Inferior parietal cortex (tissue), 1 donor: Measurements from ENCODE around the gene LRRFIP1.
"Not testable (repeated sequence)": the region's sequence is repeated elsewhere in the genome, so short reads cannot be mapped to it uniquely, and the experiment has no call there.

Experiments
- DNase-seq: peaks from one replicate; pipeline ENCODE4 v3.0.0-alpha.2; 2016; ENCODE audit errors: extremely low spot score

LRRFIP1 gene

GRCh38 chr2:237688541-237688940 lies 61.2 kb downstream of the LRRFIP1 start:
- not testable (repeated sequence) for DNase-seq

- DNase-seq = no peak
Observed at GRCh38 chr2:237689336-237690131, 62.1 kb downstream of the LRRFIP1 start.

GRCh38 chr2:237691029-237691907 lies 63.9 kb downstream of the LRRFIP1 start:
- no peak for DNase-seq

- no peak for DNase-seq
Observed at GRCh38 chr2:237691908-237692600, 64.7 kb downstream of the LRRFIP1 start.

GRCh38 chr2:237692601-237693290 lies 65.4 kb downstream of the LRRFIP1 start:
- no peak for DNase-seq

- no peak for DNase-seq
Observed at GRCh38 chr2:237693291-237693994, 66.1 kb downstream of the LRRFIP1 start.

- DNase-seq = no peak
Observed at GRCh38 chr2:237694415-237695194, 67.2 kb downstream of the LRRFIP1 start.

- DNase-seq = no peak
Observed at GRCh38 chr2:237695201-237695780, 67.9 kb downstream of the LRRFIP1 start.

- DNase-seq = no peak
Observed at GRCh38 chr2:237696461-237696860, 69.1 kb downstream of the LRRFIP1 start.

GRCh38 chr2:237697586-237698357 lies 70.4 kb downstream of the LRRFIP1 start:
- no peak for DNase-seq

GRCh38 chr2:237698358-237698694 lies 70.9 kb downstream of the LRRFIP1 start:
- DNase-seq = no peak

- no peak for DNase-seq
Observed at GRCh38 chr2:237699870-237700511, 72.6 kb downstream of the LRRFIP1 start.

GRCh38 chr2:237700512-237701032 lies 73.2 kb downstream of the LRRFIP1 start:
- DNase-seq = no peak

GRCh38 chr2:237701033-237701858 lies 73.9 kb downstream of the LRRFIP1 start:
- DNase-seq = no peak

GRCh38 chr2:237701859-237702390 lies 74.5 kb downstream of the LRRFIP1 start:
- DNase-seq = no peak

- DNase-seq = no peak
Observed at GRCh38 chr2:237702441-237703391, 75.3 kb downstream of the LRRFIP1 start.
